HG03064 (cell line): Measurements from ENCODE around the gene FEZ2.
"Not testable (repeated sequence)": the region's sequence is repeated elsewhere in the genome, so short reads cannot be mapped to it uniquely, and the experiment has no call there.

ENCODE experiments used
- ATAC-seq: cut with Tn5 transposase; IDR thresholded peaks from one replicate; pipeline ENCODE4 v1.9.1; 2021; ENCODE audit warnings: low read depth; ENCODE audit not compliant: unreplicated experiment

The FEZ2 gene, protein sequence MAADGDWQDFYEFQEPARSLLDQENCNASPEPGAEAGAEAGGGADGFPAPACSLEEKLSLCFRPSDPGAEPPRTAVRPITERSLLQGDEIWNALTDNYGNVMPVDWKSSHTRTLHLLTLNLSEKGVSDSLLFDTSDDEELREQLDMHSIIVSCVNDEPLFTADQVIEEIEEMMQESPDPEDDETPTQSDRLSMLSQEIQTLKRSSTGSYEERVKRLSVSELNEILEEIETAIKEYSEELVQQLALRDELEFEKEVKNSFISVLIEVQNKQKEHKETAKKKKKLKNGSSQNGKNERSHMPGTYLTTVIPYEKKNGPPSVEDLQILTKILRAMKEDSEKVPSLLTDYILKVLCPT

DNA sequence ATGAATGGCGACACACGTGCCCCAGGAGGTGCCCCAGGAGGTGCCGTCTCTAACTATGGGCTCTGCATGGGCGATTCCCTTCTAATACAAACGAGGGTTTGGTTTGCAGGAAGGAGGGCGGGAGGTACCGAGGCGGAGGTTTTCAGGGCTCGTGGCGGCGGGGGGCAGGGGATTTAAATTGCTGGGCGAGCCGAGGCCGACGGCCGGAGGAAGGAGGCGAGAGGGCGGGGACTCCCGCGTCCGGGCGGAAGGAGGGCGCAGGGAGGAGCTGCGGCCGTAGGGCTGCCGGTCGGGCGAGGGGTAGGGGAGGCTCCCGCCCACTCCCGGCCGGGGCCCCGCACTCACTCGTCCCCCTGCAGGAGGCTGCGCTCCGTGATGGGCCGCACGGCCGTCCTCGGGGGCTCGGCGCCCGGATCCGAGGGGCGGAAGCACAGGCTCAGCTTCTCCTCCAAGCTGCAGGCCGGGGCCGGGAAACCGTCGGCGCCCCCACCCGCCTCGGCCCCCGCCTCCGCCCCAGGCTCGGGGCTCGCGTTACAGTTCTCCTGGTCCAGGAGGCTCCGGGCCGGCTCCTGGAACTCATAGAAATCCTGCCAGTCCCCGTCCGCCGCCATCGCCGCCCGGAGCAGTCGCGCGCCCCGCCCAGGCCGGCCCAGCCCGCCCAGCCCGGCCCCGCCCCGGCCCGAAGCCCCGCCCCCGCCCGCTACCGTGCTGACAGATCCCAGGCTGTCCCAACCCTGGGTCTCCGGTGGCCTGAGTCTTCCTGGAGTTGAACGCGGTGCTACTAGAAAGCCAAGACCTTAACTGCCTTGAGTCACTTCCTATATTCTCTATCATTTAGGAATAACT, at the start of gene FEZ2:
FEZ2 (minus strand) TSS at position 637 of the 846 bp plus-strand sequence; CDS start at position 611, 26 bp downstream.
- peak; percentile 100 for ATAC-seq

GRCh38 chr2:36634981-36635597, 37.1 kb upstream of the FEZ2 start:
- ATAC-seq, result no peak

- ATAC-seq, result no peak
Observed at GRCh38 chr2:36633470-36634092, 35.6 kb upstream of the FEZ2 start.

GRCh38 chr2:36626756-36627155, 28.8 kb upstream of the FEZ2 start:
- ATAC-seq, result no peak

DNA sequence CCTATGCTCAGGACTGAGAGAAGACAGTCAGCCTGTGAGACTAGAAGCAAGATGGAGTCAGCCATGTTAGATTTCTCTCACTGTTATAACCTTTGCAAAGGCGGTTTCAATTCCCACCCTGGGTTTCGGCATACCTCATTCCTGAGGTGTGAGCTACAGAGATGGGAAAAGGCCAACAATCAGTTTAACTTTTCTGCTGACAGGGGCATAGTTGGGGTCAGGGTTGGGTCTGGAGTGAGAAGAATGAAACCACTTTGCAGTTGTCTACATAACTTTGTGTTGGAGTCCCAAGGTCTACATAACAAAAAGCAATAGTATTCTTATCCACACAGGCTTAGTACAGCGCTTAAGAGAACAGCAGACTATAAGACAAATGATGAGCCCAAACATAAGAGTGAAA, 28.1 kb upstream of the FEZ2 start:
- no peak for ATAC-seq

DNA sequence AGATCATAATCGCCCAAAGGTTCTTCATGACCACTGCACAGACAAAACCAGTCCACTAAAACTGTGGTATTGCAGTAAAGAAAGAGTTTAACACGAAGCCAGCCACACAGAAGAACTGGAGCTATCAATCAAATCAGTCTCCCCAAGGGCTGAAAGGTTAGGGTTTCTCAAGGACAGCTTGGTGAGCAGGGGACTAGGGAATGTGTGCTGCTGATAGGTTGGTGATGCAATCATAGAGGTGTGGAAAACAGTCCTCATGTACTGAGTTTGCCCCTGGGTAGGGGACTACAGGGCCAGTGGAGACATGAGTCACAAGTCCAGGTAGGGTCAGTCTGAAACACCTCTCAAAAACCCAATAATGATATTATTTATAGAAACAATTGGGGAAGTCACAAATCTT, 27.3 kb upstream of the FEZ2 start:
- ATAC-seq, result no peak

DNA sequence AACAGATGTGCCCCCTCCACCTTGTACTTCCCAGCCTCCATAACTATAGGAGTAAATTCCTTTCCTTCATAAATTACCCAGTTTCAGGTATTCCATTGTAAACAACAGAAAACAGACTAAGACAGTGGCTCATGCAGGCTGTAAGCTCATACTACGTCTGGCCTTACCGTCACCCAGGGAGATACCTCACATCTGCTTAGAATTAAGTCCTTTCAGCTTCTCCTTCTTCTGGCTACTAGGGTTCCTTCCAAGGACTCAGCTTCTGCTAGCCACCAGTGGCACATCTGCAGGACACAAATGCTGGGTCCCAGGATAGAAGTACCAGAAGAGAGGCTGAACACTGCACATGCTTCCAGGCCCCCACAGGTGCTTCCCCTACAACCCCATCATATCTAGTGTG, 22.4 kb upstream of the FEZ2 start:
- no peak for ATAC-seq

DNA sequence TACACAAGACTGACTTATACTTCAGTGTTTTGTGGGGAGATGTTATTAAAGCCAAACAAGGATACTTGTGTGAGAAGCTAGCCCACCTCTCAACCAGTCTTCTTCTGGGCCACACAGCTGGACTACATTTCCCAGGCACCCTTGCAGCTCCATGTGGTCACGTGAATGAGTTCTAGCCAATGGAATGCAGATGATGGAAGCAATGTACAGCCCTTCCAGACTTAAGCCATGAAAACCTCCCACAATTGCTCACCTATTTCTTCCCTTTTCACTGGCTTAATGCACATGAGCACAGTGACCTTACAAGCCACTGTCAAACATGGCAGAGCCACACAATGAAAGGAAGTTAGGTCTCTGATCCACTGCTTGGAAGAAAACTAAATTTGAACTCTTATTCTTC, 20.4 kb upstream of the FEZ2 start:
- ATAC-seq, result peak; percentile 93

- no peak for ATAC-seq
Observed at GRCh38 chr2:36616947-36617346, 19.0 kb upstream of the FEZ2 start.

DNA sequence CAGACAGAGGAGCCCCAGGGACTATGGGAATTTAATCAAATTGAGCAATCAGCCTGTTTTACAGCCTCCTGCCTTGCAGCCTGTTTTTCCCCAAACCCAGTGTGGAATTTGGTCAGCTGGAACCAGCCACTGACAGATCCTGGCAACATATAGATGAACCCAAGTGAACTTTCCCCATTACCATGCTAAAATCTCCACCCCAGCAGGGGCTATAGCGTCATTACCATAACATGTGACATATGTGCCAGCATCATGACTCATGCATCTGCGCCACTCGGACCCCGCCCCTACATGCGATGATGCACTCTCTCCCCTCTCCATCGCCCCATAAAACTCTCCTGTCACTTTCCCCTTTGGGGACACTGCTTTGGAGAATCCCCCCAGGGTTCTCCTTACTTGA, 17.3 kb upstream of the FEZ2 start:
- ATAC-seq, result no peak

GRCh38 chr2:36613801-36614200, 15.8 kb upstream of the FEZ2 start:
- ATAC-seq, result no peak

GRCh38 chr2:36611316-36611990, 13.5 kb upstream of the FEZ2 start:
- ATAC-seq, result no peak

DNA sequence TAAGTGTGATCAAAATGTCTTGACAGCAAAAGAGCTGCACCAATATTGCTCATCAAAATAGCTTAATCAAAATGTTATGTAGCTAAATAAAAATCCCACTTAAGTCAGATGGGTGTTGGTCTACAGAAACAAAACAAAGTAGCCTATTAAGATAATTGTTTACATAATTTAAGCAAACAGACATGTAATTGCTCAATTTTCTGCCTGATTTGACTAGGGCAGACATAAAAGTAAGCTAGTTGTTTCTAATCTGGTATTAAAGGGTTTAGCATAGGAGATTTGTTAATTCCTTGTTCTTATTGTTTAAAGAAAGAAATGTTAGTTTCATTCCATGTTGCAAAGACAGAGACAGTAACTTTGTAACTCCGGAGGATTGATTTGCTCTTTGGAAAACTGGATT, 11.5 kb upstream of the FEZ2 start:
- no peak for ATAC-seq

- ATAC-seq, result no peak
Observed at GRCh38 chr2:36607947-36608346, 10.0 kb upstream of the FEZ2 start.

DNA sequence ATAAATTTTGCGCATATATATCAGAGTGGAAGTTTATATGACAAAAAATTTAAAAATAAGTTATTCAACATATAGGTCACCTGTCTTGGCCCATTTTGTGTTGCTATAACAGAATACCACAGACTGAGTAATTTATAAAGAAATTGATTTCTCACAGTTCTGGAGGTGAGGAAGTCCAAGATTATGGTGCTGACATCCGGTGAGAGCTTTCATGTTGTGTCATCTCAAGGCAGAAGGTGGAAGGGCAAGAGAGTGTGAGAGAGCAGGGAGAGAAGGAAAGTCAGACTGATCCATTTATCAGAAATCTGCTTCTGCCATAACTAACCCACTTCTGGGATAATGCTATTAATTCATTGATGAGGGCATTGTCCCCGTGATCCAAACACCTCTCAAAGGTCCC, 9.0 kb upstream of the FEZ2 start:
- ATAC-seq, result no peak

DNA sequence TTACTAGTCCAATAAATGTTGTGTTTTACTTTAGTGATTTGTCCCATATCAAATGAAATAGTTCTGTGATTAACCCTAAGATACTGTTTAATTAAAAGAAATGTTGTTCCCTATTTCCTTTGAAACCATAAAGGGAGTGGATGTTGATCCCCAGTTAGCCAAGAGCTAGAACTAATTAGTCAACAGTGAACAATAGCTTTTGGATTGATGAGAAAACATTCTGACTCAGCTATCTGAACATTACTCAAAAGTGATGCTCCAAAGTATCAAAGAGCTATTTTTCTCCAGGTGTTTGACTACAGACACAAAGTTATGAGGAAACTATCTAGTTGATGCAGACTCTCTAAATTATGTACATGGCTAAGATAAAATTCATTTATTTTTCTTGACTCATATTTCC, 7.3 kb upstream of the FEZ2 start:
- ATAC-seq, result no peak

- not testable (repeated sequence) for ATAC-seq
Observed at GRCh38 chr2:36603629-36604028, 5.7 kb upstream of the FEZ2 start.

GRCh38 chr2:36597003-36597531, 901 bp downstream of the FEZ2 start:
- no peak for ATAC-seq

DNA sequence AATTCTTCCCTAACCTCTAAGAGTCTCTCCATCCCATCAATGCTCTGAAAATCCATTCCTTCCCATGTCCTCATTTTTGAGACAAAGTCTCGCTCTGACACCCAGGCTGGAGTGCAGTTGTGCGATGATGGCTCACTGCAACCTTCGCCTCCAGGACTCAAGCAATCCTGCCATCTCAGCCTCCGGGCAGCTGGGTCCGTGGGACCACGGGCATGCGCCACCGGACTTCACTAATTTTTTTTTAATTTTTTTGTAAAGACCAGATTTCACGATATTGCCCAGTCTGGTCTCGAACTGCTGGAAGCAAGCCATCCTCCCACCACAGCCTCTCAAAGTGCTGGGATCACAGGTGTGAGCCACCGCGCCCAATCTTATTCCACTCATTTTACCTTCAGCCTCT, 1.6 kb downstream of the FEZ2 start:
- ATAC-seq, result no peak

DNA sequence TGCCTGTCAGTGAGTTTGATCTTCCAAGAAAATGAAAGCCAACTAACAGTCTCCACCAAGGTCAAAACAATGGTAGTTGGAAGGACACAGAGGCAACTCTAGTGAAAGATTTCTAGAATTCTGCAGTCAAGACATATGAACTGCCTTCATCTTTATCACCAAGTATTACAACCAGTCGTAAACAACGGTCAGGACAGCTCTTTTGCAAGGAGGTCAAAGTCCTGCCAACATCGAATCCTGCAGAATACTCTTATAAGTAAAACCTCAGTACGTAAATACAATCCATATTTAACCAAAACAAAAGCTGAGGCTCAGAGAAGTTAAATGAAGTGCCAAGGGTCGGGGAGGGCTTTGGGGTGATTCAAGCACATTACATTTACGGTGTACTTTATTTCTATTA, 3.1 kb downstream of the FEZ2 start:
- no peak for ATAC-seq
